HAP-1 (cell line): Measurements from ENCODE around the gene GNG8.

Source experiments
- DNase-seq, 2 experiments: peaks; one replicate each; pipeline ENCODE4 v3.0.0-alpha.2; 2016 to 2020; ENCODE audit warnings: low spot score in 2 of 2
- H3K27me3 ChIP-seq: fragments of 250-450 bp; sonication (Bioruptor Pico); 2 replicates; pipeline ENCODE4 v1.5.1; 2020; ENCODE audit warnings: low read depth, mild to moderate bottlenecking, moderate library complexity
- H3K36me3 ChIP-seq: fragments of 250-450 bp; sonication (Bioruptor Pico); replicated peaks from 2 replicates; pipeline ENCODE4 v1.5.1; 2020; ENCODE audit warnings: mild to moderate bottlenecking
- H3K4me1 ChIP-seq: fragments of 250-450 bp; sonication (Bioruptor Pico); 2 replicates; pipeline ENCODE4 v1.5.1; 2020; ENCODE audit warnings: mild to moderate bottlenecking
- H3K4me3 ChIP-seq: fragments of 250-450 bp; sonication (Bioruptor Pico); 2 replicates; pipeline ENCODE4 v1.5.1; 2020; ENCODE audit warnings: mild to moderate bottlenecking, moderate library complexity
- H3K9me3 ChIP-seq: fragments of 250-450 bp; sonication (Bioruptor Pico); 2 replicates; pipeline ENCODE4 v1.5.1; 2020; ENCODE audit warnings: mild to moderate bottlenecking, moderate library complexity
- in situ Hi-C: fragments of 300-500 bp; cut with MboI; formaldehyde crosslinking; loops from 3 replicates; pipeline ENCODE4 v1.14.3; 2020; ENCODE audit warnings: low sequenced_read_pairs, inconsistent platforms, mixed read lengths

GNG8 gene

DNA sequence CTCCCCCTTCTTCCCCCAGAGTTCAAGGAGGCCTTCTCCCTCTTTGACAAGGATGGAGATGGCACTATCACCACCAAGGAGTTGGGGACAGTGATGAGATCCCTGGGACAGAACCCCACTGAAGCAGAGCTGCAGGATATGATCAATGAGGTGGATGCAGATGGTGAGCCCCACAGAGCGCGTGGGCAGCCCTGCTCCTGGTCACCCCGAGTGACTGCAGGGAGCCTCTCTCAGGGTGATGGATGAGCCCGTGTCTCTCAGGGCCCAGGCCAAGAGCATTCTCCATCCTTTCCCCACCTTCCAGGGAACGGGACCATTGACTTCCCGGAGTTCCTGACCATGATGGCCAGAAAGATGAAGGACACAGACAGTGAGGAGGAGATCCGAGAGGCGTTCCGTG lies 27.8 kb downstream of the GNG8 start:
- in situ Hi-C loops = no loop called here
- Histone ChIP-seq H3K4me1 (peaks cover 4% of the 10 kb centered on the region), H3K9me3 (no peaks in the 10 kb centered on the region), H3K27me3 (no peaks in the 10 kb centered on the region), H3K4me3 (no peak overlapping the region), H3K36me3 (peaks cover 52% of the 10 kb centered on the region)
- DNase-seq = no peak

GRCh38 chr19:46607448-46607841 lies 28.6 kb downstream of the GNG8 start:
- H3K4me3 ChIP-seq = no peak overlapping the region
- no peaks in the 10 kb centered on the region for H3K27me3 ChIP-seq
- no peaks in the 10 kb centered on the region for H3K9me3 ChIP-seq
- H3K4me1 ChIP-seq = peaks cover 11% of the 10 kb centered on the region
- in situ Hi-C loops = no loop called here
- DNase-seq = no peak
- H3K36me3 ChIP-seq = peaks cover 58% of the 10 kb centered on the region

GRCh38 chr19:46606681-46607447 lies 29.1 kb downstream of the GNG8 start:
- no peak overlapping the region for H3K4me3 ChIP-seq
- DNase-seq = no peak
- H3K36me3 ChIP-seq = peaks cover 58% of the 10 kb centered on the region
- in situ Hi-C loops = no loop called here
- H3K9me3 ChIP-seq = no peaks in the 10 kb centered on the region
- H3K4me1 ChIP-seq = peaks cover 11% of the 10 kb centered on the region
- no peaks in the 10 kb centered on the region for H3K27me3 ChIP-seq

DNA sequence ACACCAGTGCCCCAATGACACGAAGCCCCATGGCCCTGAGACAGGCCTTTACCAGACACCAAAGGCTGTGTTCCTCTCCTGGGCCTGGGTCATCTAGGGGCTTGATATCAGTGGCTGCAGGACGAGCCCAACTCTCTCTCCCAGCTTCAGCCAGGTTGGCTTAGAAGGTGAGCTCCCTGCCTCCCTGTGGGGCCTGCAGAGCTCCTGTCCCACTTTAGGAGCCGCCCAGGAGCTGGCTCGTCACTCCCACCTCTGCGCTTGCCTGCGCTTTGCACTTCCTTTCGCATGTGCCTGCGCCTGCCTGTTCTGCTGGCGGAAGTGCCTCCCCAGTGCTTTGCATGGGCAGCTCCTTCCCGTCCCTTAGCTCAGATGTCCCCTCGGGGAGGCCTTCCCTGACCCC lies 30.0 kb downstream of the GNG8 start:
- Histone ChIP-seq H3K36me3 (peaks cover 62% of the 10 kb centered on the region), H3K4me1 (peaks cover 11% of the 10 kb centered on the region), H3K27me3 (no peaks in the 10 kb centered on the region), H3K4me3 (no peak overlapping the region), H3K9me3 (no peaks in the 10 kb centered on the region)
- no peak for DNase-seq
- in situ Hi-C loops = no loop called here

DNA sequence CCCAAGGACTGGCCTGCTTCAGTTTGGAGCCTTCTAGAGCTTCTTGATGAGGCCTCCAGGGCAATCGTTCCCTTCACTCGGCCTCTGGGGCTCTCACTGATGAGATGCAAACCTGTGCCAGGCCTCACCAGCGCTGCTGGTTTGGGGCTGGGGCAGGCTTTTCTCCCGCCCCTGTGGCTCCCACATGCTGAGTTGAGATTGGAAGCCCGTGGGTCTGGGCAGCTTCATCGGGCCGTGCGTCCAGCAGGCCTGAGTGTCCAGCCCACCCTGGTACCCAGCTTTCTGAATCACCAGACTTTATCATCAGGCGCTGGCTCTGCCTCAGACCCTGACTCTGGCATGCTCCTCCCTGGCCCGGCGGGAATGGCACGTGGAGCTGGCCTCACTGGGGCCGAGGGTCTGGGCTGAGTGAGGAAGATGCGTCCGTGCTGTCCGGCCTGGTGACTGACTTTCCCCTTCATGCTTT lies 30.6 kb downstream of the GNG8 start:
- H3K4me3 ChIP-seq = no peak overlapping the region
- in situ Hi-C loops = no loop called here
- H3K36me3 ChIP-seq = peaks cover 62% of the 10 kb centered on the region
- no peak for DNase-seq
- no peaks in the 10 kb centered on the region for H3K27me3 ChIP-seq
- peaks cover 11% of the 10 kb centered on the region for H3K4me1 ChIP-seq
- no peaks in the 10 kb centered on the region for H3K9me3 ChIP-seq

GRCh38 chr19:46604781-46605355 lies 31.1 kb downstream of the GNG8 start:
- H3K4me3 ChIP-seq = no peak overlapping the region
- H3K9me3 ChIP-seq = no peaks in the 10 kb centered on the region
- DNase-seq = no peak
- peaks cover 11% of the 10 kb centered on the region for H3K4me1 ChIP-seq
- no peaks in the 10 kb centered on the region for H3K27me3 ChIP-seq
- H3K36me3 ChIP-seq = peaks cover 59% of the 10 kb centered on the region
- in situ Hi-C loops = no loop called here

- Histone ChIP-seq H3K27me3 (no peaks in the 10 kb centered on the region), H3K4me1 (peaks cover 11% of the 10 kb centered on the region), H3K9me3 (no peaks in the 10 kb centered on the region), H3K4me3 (peak overlapping the region; percentile 100; the same call in 1 of the 2 replicates), H3K36me3 (peaks cover 50% of the 10 kb centered on the region)
- in situ Hi-C loops = no loop called here
- DNase-seq = no peak
Observed at GRCh38 chr19:46603752-46604231, 32.2 kb downstream of the GNG8 start.

DNA sequence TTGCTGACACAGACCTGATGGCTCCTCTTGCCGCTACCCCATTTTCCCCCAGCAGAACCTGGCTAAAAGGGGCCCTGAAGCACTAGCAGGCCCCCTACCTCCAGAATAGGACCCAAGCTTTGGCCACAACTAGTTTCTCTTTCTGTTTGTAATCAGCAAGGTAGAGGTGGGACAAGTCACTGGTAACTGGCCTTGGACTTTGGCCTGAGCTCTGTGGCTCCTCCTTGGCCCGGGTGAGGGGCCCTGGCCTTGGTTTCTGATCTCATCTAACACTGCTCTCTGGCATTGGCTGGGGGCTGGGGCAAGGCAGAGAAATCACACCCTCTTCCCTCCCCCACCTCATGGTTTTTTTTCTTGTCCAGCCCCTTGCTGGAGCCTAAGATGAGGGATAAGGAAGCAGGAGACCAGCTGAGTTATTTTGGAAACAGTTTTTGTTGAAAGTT lies 32.8 kb downstream of the GNG8 start:
- H3K36me3 ChIP-seq = peaks cover 44% of the 10 kb centered on the region
- H3K4me3 ChIP-seq = peak overlapping the region; percentile 100
- in situ Hi-C loops = no loop called here
- no peaks in the 10 kb centered on the region for H3K27me3 ChIP-seq
- no peak for DNase-seq
- peaks cover 11% of the 10 kb centered on the region for H3K4me1 ChIP-seq
- no peaks in the 10 kb centered on the region for H3K9me3 ChIP-seq

GRCh38 chr19:46602392-46603194 lies 33.4 kb downstream of the GNG8 start:
- Histone ChIP-seq H3K36me3 (peaks cover 38% of the 10 kb centered on the region), H3K27me3 (no peaks in the 10 kb centered on the region), H3K4me1 (peaks cover 11% of the 10 kb centered on the region), H3K4me3 (peak overlapping the region; percentile 100), H3K9me3 (no peaks in the 10 kb centered on the region)
- DNase-seq = peak in 1 of 2 experiments; percentile 29
- in situ Hi-C loops = no loop called here

GRCh38 chr19:46601318-46602224 lies 34.4 kb downstream of the GNG8 start, which contains the start of gene CALM3:
Gene CALM3 (plus strand): TSS chr19:46601330. CDS start chr19:46601435, 105 bp downstream.
- DNase-seq = peak in 1 of 2 experiments; percentile 47
- H3K4me3 ChIP-seq = peak within 1 kb of the TSS; percentile 100
- peaks cover 11% of the 10 kb centered on the region for H3K4me1 ChIP-seq
- H3K27me3 ChIP-seq = no peaks in the 10 kb centered on the region
- H3K9me3 ChIP-seq = no peaks in the 10 kb centered on the region
- peaks cover 27% of the 10 kb centered on the region for H3K36me3 ChIP-seq
- in situ Hi-C loops = no loop called here

DNA sequence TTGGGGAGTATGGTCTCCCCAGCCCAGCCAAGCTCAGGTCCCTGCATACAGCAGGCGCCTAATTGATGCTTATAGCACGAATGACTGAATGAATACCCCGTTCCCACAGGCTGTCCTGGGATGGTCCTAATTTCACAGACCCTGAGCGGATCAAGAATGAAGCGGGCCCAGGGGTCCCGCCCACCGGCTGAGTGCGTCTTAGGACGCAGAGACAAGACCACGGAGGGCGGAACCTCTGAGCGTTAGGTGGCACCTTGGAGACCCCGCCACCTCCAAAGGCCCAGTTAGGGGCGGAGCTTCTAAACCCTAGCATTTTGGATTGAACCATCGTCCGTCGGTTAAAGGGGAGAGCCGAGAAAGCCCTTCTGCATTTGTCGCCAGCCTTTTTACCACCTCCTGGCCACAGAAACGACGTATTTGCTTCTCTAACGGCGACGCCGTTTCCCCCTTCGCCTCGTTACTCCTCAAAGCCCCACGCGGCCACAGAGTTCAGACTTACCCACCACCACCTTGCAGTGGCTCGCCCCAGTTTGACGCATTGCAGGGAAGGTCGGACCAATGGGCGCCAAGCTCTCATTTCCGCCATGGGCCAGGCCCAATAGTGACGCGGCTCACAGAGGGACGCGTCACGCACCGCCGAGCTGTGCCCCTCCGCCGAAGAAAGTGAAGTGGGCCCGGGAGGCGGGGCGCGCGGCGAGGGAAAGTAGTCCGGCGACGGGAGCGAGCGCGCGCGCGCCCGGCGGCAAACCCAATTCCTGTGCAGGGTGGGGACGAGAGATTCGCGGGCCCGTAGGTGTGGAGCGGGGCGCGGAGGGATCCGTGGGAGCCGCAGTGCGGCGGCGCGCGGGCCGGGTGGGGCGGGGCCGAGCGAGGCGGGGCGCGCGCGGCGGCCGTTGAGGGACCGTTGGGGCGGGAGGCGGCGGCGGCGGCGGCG lies 35.4 kb downstream of the GNG8 start:
- DNase-seq = peak; percentile 87 to 96
- peaks cover 11% of the 10 kb centered on the region for H3K4me1 ChIP-seq
- peak overlapping the region; percentile 100 for H3K4me3 ChIP-seq
- H3K9me3 ChIP-seq = no peaks in the 10 kb centered on the region
- H3K27me3 ChIP-seq = no peaks in the 10 kb centered on the region
- peaks cover 18% of the 10 kb centered on the region for H3K36me3 ChIP-seq
- in situ Hi-C loops = no loop called here

- Histone ChIP-seq H3K4me1 (peaks cover 16% of the 10 kb centered on the region), H3K9me3 (no peaks in the 10 kb centered on the region), H3K36me3 (peaks cover 12% of the 10 kb centered on the region), H3K4me3 (peak overlapping the region; percentile 100), H3K27me3 (no peaks in the 10 kb centered on the region)
- DNase-seq = no peak
- in situ Hi-C loops = no loop called here
Observed at GRCh38 chr19:46599716-46600373, 36.2 kb downstream of the GNG8 start.
